WTC11 (cell line): Measurements from ENCODE around the gene LCN12. TPM values are rescaled to one million over a fixed set of nuclear protein-coding genes. Genes with fewer than 3 reads are reported as not detected.

Experiments
- ATAC-seq: fragments of 200-7000 bp; cut with Tn5 transposase; 2 replicates; pipeline ENCODE4 v1.10.0; 2021; ENCODE audit warnings: mild to moderate bottlenecking, moderate library complexity
- CTCF ChIA-PET: fragments of 300-600 bp; sonication (Branson Sonifier 250); formaldehyde crosslinking; loops from one replicate; lab custom pipeline; 2021; ENCODE audit warnings: antibody characterized with exemption; lab: Charles Lee
- POLR2A ChIA-PET: fragments of 350-600 bp; sonication (Branson Sonifier 250); formaldehyde crosslinking; loops from one replicate; lab custom pipeline; 2021; ENCODE audit warnings: antibody characterized with exemption; lab: Charles Lee
- DNase-seq: peaks from one replicate; pipeline ENCODE4 v3.0.0; 2021; ENCODE audit warnings: low spot score
- H3K27ac Mint-ChIP-seq: 2 replicates; pipeline ENCODE4 v1.8.0; 2021; ENCODE audit warnings: mixed read lengths
- H3K27me3 Mint-ChIP-seq: 2 replicates; pipeline ENCODE4 v1.8.0; 2021; ENCODE audit warnings: low read depth, mild to moderate bottlenecking, moderate library complexity, mixed read lengths
- H3K36me3 Mint-ChIP-seq: 2 replicates; pipeline ENCODE4 v1.8.0; 2021; ENCODE audit warnings: mixed read lengths
- H3K4me1 Mint-ChIP-seq: 2 replicates; pipeline ENCODE4 v1.8.0; 2022; ENCODE audit warnings: mixed read lengths
- H3K4me3 Mint-ChIP-seq: 2 replicates; pipeline ENCODE4 v1.8.0; 2021; ENCODE audit warnings: mild to moderate bottlenecking, moderate library complexity, mixed read lengths
- H3K9me3 Mint-ChIP-seq: 2 replicates; pipeline ENCODE4 v1.8.0; 2021; ENCODE audit warnings: mixed read lengths
- CBFB ChIP-seq: sonication (generic); formaldehyde crosslinking; IDR thresholded peaks from 2 replicates; pipeline ENCODE4 v1.8.1; 2022; ENCODE audit warnings: mild to moderate bottlenecking, low read depth, missing genetic modification reagents
- KAT7 ChIP-seq: sonication (generic); formaldehyde crosslinking; IDR thresholded peaks from 2 replicates; pipeline ENCODE4 v1.8.1; 2023; ENCODE audit warnings: missing genetic modification reagents, mild to moderate bottlenecking, borderline replicate concordance
- MYBL2 ChIP-seq: sonication (generic); formaldehyde crosslinking; IDR thresholded peaks from 2 replicates; pipeline ENCODE4 v1.8.1; 2023; ENCODE audit warnings: mild to moderate bottlenecking, moderate library complexity, missing genetic modification reagents
- NFYB ChIP-seq: sonication (generic); formaldehyde crosslinking; conservative IDR thresholded peaks from 2 replicates; pipeline ENCODE4 v1.8.0; 2022; ENCODE audit warnings: low read depth, missing genetic modification reagents
- NR1H2 ChIP-seq: sonication (generic); formaldehyde crosslinking; IDR thresholded peaks from 2 replicates; pipeline ENCODE4 v1.9.0; 2021; ENCODE audit warnings: mild to moderate bottlenecking, moderate library complexity, missing genetic modification reagents
- NR2C2 ChIP-seq: sonication (generic); formaldehyde crosslinking; IDR thresholded peaks from 2 replicates; pipeline ENCODE4 v1.8.0; 2022; ENCODE audit warnings: mild to moderate bottlenecking, missing genetic modification reagents
- PRRX2 ChIP-seq: fragments of 250-450 bp; sonication (Bioruptor Pico); IDR thresholded peaks from 2 replicates; pipeline ENCODE4 v1.8.0; 2021; ENCODE audit warnings: mild to moderate bottlenecking
- TCF7 ChIP-seq: sonication (generic); formaldehyde crosslinking; IDR thresholded peaks from 2 replicates; pipeline ENCODE4 v1.8.0; 2022; ENCODE audit warnings: mild to moderate bottlenecking, low read depth, missing genetic modification reagents, moderate library complexity
- TEAD4 ChIP-seq: sonication (generic); formaldehyde crosslinking; IDR thresholded peaks from 2 replicates; pipeline ENCODE4 v1.8.0; 2022; ENCODE audit warnings: mild to moderate bottlenecking, missing genetic modification reagents
- ZNF317 ChIP-seq: sonication (generic); formaldehyde crosslinking; IDR thresholded peaks from 2 replicates; pipeline ENCODE4 v1.8.1; 2023; ENCODE audit warnings: low read depth, mild to moderate bottlenecking, moderate library complexity, missing genetic modification reagents, borderline replicate concordance
- ZNF423 ChIP-seq: fragments of 250-450 bp; sonication (Bioruptor Pico); IDR thresholded peaks from 2 replicates; pipeline ENCODE4 v2.1.2; 2022; ENCODE audit warnings: mild to moderate bottlenecking, moderate library complexity
- total RNA-seq: library from RNA; stranded (reverse); gene quantifications from 3 replicates; pipeline ENCODE4 v1.2.3, GENCODE V29; 2021
- TF ChIP-seq, protein P1 (sequence below): sonication (generic); formaldehyde crosslinking; IDR thresholded peaks from 2 replicates; pipeline ENCODE4 v1.8.1; 2022; ENCODE audit warnings: low read depth, missing genetic modification reagents, borderline replicate concordance
- TF ChIP-seq, protein P2 (sequence below): fragments of 250-450 bp; sonication (Bioruptor Pico); IDR thresholded peaks from 2 replicates; pipeline ENCODE4 v1.9.0; 2021; ENCODE audit warnings: mild to moderate bottlenecking
- TF ChIP-seq, protein P3 (sequence below): sonication (generic); formaldehyde crosslinking; IDR thresholded peaks from 2 replicates; pipeline ENCODE4 v1.8.1; 2023; ENCODE audit warnings: mild to moderate bottlenecking, missing genetic modification reagents, moderate library complexity
- TF ChIP-seq, protein P4 (sequence below): sonication (generic); formaldehyde crosslinking; IDR thresholded peaks from 2 replicates; pipeline ENCODE4 v1.8.1; 2023; ENCODE audit warnings: mild to moderate bottlenecking, missing genetic modification reagents, moderate library complexity
- TF ChIP-seq, protein P5 (sequence below): fragments of 250-450 bp; sonication (Bioruptor Pico); IDR thresholded peaks from 2 replicates; pipeline ENCODE4 v1.9.0; 2021; ENCODE audit warnings: mild to moderate bottlenecking, borderline replicate concordance
- TF ChIP-seq, protein P6 (sequence below): sonication (generic); formaldehyde crosslinking; conservative IDR thresholded peaks from 2 replicates; pipeline ENCODE4 v1.8.1; 2022; ENCODE audit warnings: mild to moderate bottlenecking, missing genetic modification reagents
- TF ChIP-seq, protein P7 (sequence below): fragments of 250-450 bp; sonication (Bioruptor Pico); conservative IDR thresholded peaks from 2 replicates; pipeline ENCODE4 v1.9.0; 2021; ENCODE audit warnings: mild to moderate bottlenecking
- TF ChIP-seq, protein P8 (sequence below): sonication (generic); formaldehyde crosslinking; IDR thresholded peaks from 2 replicates; pipeline ENCODE4 v1.8.0; 2022; ENCODE audit warnings: mild to moderate bottlenecking, missing genetic modification reagents

LCN12 gene
- total RNA-seq, 1 experiment from 2014 or later, result 1.9 TPM

DNA sequence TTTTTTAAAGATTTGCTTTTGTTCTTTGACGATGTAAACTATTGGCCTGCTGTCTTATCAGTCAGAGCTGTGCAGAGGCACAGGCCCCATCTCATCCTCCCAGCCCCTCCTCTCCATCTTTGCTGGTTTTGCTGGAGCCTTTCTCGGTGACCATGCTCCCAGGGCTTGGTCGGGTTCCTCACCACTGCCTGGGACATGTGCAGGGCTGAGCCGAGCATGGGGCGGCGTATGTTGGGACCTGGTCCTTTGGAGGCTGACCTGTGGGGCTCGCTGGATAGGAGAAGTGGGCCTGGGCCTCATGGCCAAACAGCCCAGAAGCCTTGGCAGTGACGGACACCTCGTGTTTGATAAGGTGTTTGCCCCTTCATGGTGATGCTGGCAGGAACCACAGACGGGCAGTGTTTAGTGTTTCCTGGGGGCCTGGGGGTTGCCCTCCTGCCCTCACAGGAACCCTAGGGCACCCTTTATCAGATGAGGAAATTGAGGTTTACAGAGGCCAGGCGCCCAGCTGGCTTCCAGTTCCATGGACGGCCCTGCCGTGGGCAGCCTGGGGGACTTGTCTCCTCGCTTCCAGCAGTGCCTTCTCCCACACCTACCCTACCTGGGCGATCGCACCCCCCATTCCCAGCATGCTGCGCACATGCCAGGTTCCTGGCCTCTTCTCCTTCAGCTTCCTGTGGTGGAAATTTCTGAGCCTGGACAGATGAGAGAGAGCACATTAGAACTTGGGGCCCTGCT, 38.2 kb upstream of the LCN12 start:
- POLR2A ChIA-PET, result interaction anchor here (0.5 kb wide), 1 partner anchor 347 kb away, joined by 3 read pairs; no protein-coding TSS in a partner anchor
- Mint-ChIP-seq H3K27ac (no peak overlapping the region), H3K27me3 (no peaks in the 10 kb centered on the region), H3K4me1 (no peaks in the 10 kb centered on the region), H3K36me3 (peaks cover 53% of the 10 kb centered on the region), H3K4me3 (no peak overlapping the region), H3K9me3 (no peaks in the 10 kb centered on the region)
- CTCF ChIA-PET, result interaction anchor here (0.7 kb wide), 1 partner anchor 86 kb away, joined by 4 read pairs; no protein-coding TSS in a partner anchor
- ATAC-seq (no peak), DNase-seq (no peak)
- TF ChIP-seq, protein P1, sequence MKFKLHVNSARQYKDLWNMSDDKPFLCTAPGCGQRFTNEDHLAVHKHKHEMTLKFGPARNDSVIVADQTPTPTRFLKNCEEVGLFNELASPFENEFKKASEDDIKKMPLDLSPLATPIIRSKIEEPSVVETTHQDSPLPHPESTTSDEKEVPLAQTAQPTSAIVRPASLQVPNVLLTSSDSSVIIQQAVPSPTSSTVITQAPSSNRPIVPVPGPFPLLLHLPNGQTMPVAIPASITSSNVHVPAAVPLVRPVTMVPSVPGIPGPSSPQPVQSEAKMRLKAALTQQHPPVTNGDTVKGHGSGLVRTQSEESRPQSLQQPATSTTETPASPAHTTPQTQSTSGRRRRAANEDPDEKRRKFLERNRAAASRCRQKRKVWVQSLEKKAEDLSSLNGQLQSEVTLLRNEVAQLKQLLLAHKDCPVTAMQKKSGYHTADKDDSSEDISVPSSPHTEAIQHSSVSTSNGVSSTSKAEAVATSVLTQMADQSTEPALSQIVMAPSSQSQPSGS (CRISPR knock-in tag), result no peak
- TF ChIP-seq, protein P2, sequence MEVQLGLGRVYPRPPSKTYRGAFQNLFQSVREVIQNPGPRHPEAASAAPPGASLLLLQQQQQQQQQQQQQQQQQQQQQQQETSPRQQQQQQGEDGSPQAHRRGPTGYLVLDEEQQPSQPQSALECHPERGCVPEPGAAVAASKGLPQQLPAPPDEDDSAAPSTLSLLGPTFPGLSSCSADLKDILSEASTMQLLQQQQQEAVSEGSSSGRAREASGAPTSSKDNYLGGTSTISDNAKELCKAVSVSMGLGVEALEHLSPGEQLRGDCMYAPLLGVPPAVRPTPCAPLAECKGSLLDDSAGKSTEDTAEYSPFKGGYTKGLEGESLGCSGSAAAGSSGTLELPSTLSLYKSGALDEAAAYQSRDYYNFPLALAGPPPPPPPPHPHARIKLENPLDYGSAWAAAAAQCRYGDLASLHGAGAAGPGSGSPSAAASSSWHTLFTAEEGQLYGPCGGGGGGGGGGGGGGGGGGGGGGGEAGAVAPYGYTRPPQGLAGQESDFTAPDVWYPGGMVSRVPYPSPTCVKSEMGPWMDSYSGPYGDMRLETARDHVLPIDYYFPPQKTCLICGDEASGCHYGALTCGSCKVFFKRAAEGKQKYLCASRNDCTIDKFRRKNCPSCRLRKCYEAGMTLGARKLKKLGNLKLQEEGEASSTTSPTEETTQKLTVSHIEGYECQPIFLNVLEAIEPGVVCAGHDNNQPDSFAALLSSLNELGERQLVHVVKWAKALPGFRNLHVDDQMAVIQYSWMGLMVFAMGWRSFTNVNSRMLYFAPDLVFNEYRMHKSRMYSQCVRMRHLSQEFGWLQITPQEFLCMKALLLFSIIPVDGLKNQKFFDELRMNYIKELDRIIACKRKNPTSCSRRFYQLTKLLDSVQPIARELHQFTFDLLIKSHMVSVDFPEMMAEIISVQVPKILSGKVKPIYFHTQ (CRISPR knock-in tag), result no peak
- TF ChIP-seq ZNF317 (CRISPR knock-in tag) (no peak), NR2C2 (CRISPR knock-in tag) (no peak), TCF7 (no peak), PRRX2 (CRISPR knock-in tag) (no peak), CBFB (CRISPR knock-in tag) (no peak), MYBL2 (CRISPR knock-in tag) (no peak), NFYB (CRISPR knock-in tag) (no peak), TEAD4 (CRISPR knock-in tag) (no peak), KAT7 (CRISPR knock-in tag) (no peak), NR1H2 (CRISPR knock-in tag) (no peak), ZNF423 (CRISPR knock-in tag) (no peak)
- TF ChIP-seq, protein P3, sequence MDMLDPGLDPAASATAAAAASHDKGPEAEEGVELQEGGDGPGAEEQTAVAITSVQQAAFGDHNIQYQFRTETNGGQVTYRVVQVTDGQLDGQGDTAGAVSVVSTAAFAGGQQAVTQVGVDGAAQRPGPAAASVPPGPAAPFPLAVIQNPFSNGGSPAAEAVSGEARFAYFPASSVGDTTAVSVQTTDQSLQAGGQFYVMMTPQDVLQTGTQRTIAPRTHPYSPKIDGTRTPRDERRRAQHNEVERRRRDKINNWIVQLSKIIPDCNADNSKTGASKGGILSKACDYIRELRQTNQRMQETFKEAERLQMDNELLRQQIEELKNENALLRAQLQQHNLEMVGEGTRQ (CRISPR knock-in tag), result no peak
- TF ChIP-seq, protein P4, sequence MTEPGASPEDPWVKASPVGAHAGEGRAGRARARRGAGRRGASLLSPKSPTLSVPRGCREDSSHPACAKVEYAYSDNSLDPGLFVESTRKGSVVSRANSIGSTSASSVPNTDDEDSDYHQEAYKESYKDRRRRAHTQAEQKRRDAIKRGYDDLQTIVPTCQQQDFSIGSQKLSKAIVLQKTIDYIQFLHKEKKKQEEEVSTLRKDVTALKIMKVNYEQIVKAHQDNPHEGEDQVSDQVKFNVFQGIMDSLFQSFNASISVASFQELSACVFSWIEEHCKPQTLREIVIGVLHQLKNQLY (CRISPR knock-in tag), result no peak
- TF ChIP-seq, protein P5, sequence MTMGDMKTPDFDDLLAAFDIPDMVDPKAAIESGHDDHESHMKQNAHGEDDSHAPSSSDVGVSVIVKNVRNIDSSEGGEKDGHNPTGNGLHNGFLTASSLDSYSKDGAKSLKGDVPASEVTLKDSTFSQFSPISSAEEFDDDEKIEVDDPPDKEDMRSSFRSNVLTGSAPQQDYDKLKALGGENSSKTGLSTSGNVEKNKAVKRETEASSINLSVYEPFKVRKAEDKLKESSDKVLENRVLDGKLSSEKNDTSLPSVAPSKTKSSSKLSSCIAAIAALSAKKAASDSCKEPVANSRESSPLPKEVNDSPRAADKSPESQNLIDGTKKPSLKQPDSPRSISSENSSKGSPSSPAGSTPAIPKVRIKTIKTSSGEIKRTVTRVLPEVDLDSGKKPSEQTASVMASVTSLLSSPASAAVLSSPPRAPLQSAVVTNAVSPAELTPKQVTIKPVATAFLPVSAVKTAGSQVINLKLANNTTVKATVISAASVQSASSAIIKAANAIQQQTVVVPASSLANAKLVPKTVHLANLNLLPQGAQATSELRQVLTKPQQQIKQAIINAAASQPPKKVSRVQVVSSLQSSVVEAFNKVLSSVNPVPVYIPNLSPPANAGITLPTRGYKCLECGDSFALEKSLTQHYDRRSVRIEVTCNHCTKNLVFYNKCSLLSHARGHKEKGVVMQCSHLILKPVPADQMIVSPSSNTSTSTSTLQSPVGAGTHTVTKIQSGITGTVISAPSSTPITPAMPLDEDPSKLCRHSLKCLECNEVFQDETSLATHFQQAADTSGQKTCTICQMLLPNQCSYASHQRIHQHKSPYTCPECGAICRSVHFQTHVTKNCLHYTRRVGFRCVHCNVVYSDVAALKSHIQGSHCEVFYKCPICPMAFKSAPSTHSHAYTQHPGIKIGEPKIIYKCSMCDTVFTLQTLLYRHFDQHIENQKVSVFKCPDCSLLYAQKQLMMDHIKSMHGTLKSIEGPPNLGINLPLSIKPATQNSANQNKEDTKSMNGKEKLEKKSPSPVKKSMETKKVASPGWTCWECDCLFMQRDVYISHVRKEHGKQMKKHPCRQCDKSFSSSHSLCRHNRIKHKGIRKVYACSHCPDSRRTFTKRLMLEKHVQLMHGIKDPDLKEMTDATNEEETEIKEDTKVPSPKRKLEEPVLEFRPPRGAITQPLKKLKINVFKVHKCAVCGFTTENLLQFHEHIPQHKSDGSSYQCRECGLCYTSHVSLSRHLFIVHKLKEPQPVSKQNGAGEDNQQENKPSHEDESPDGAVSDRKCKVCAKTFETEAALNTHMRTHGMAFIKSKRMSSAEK, result no peak
- TF ChIP-seq, protein P6, sequence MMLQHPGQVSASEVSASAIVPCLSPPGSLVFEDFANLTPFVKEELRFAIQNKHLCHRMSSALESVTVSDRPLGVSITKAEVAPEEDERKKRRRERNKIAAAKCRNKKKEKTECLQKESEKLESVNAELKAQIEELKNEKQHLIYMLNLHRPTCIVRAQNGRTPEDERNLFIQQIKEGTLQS (CRISPR knock-in tag), result no peak
- TF ChIP-seq, protein P7, sequence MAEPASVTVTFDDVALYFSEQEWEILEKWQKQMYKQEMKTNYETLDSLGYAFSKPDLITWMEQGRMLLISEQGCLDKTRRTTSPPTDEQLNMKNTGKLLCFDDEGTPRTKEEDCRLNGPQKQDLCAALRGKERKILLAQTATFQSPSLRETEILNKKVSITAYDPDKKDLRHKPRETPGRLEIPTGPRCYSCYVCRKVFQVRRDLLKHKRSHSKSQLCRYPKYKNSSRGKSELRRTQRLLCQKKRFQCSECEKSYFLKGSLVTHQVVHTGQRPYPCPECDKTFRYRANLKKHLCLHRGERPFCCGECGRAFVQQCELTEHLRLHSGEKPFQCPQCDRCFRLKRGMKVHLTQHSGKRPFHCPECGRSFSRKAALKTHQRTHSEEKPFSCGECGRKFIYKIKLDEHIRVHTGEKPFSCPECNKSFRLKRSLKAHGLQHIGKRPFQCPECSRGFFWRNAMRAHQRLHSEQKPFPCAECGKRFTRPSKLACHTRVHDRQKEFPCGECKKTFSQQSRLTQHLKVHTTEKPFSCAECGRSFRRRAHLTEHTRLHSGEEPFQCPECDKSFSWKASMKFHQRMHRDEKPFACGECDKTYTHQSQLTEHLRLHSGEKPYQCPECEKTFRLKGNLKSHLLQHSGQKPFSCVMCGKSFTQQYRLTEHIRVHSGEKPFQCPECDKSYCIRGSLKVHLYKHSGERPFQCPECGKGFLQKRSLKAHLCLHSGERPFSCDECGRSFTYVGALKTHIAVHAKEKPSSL, result no peak
- TF ChIP-seq, protein P8, sequence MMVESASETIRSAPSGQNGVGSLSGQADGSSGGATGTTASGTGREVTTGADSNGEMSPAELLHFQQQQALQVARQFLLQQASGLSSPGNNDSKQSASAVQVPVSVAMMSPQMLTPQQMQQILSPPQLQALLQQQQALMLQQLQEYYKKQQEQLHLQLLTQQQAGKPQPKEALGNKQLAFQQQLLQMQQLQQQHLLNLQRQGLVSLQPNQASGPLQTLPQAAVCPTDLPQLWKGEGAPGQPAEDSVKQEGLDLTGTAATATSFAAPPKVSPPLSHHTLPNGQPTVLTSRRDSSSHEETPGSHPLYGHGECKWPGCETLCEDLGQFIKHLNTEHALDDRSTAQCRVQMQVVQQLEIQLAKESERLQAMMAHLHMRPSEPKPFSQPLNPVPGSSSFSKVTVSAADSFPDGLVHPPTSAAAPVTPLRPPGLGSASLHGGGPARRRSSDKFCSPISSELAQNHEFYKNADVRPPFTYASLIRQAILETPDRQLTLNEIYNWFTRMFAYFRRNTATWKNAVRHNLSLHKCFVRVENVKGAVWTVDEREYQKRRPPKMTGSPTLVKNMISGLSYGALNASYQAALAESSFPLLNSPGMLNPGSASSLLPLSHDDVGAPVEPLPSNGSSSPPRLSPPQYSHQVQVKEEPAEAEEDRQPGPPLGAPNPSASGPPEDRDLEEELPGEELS, result no peak
